Measurements from ENCODE around the gene MUSK. TPM values are rescaled to one million over a fixed set of nuclear protein-coding genes. Genes with fewer than 3 reads are reported as not detected.

Gene MUSK
- total RNA-seq, 1 experiment from 2014 or later: not detected

DNA sequence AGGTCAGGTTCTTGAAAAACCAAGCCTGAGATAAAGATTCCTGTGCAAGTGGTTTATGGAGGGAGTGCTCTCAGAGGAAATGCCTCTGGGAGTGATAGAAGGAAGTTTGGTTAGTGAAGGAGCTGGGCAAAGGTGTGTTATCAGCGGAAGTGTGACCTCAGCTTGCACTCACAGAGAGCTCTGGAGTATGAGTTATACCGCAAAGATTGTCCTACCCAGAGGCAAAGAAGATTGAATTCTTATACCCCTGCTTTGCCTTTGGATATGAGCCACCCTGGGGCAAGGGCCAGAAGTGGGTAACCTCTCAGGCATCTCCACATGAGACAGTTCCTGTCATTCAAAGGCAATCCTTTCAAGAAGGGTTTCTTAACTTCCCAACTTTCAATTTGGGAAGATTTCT lies 145.6 kb downstream of the MUSK start:
- peak; percentile 94 for ATAC-seq
- Histone ChIP-seq H3K9me2 (replicated peaks; ENCODE audit: low read length) (no peaks in the 10 kb centered on the region), H3K4me3 (ENCODE audit: low read length) (no peak overlapping the region), H2AFZ (ENCODE audit: low read length) (no peak overlapping the region), H3K36me3 (ENCODE audit: low read depth, low read length) (peaks cover 11% of the 10 kb centered on the region; the same call in 1 of the 2 replicates), H3K79me2 (ENCODE audit: low read length) (peaks cover 13% of the 10 kb centered on the region; the same call in 1 of the 2 replicates), H3K27me3 (ENCODE audit: low read length) (no peaks in the 10 kb centered on the region), H3K4me1 (ENCODE audit: insufficient read depth, low read length) (peaks cover 24% of the 10 kb centered on the region), H3K4me2 (ENCODE audit: low read length) (peak overlapping the region; percentile 19; the same call in 1 of the 2 replicates), H3K27ac (ENCODE audit: low read length) (peak overlapping the region; percentile 94), H3F3A (ENCODE audit: low read length, unreplicated experiment) (no peaks in the 10 kb centered on the region), H3K9me3 (ENCODE audit: low read length) (0 out of 2 replicates have a peak, but pooled peaks cover 7% of the 10 kb centered on the region), H3K9ac (ENCODE audit: low read length) (peak overlapping the region; percentile 45; the same call in 1 of the 2 replicates), H4K20me1 (ENCODE audit: low read length) (no peaks in the 10 kb centered on the region)
- no TSS peak for BruUV-seq (replicated peaks)
- intact Hi-C loops (cut with micrococcal nuclease): no loop called here
- DNase-seq: peak; percentile 94
- TF ChIP-seq EZH2 (IDR thresholded peaks at IDR 0.05; ENCODE audit: low read length, unreplicated experiment): no peak
- no peak for TF ChIP-seq EZH2phosphoT487 (IDR thresholded peaks at IDR 0.05; ENCODE audit: borderline replicate concordance, low read length)
- TF ChIP-seq, protein P1, sequence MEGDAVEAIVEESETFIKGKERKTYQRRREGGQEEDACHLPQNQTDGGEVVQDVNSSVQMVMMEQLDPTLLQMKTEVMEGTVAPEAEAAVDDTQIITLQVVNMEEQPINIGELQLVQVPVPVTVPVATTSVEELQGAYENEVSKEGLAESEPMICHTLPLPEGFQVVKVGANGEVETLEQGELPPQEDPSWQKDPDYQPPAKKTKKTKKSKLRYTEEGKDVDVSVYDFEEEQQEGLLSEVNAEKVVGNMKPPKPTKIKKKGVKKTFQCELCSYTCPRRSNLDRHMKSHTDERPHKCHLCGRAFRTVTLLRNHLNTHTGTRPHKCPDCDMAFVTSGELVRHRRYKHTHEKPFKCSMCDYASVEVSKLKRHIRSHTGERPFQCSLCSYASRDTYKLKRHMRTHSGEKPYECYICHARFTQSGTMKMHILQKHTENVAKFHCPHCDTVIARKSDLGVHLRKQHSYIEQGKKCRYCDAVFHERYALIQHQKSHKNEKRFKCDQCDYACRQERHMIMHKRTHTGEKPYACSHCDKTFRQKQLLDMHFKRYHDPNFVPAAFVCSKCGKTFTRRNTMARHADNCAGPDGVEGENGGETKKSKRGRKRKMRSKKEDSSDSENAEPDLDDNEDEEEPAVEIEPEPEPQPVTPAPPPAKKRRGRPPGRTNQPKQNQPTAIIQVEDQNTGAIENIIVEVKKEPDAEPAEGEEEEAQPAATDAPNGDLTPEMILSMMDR (conservative IDR thresholded peaks at IDR 0.05; ENCODE audit: low read depth, low read length): no peak
- ChIA-PET CTCF (no interaction called here), POLR2A (ENCODE audit: unreplicated experiment) (interaction anchor here (0.6 to 0.9 kb wide), 2 partner anchors 49 to 64 kb away, joined by 3 to 4 read pairs; no protein-coding TSS in a partner anchor)

DNA sequence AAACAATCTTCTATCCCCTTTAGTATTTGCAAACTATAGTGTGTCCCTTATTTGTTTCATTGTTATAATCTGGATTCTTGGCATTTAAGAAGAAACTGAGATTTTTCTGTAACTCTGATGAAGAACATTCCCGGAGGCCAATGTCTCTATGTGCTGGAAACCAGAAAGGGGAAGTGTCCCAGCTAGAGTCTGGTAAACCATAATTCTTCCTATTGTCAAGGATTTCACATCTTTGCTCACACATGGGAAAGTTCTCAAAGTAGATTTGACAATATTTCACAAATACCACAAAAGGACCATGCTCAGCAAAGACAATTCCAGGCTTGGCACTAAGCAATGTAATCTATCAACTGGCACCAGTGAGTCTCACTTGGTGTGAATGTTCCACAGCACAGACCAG lies 146.8 kb downstream of the MUSK start:
- Histone ChIP-seq H3K9ac (ENCODE audit: low read length) (no peak overlapping the region), H3K4me1 (ENCODE audit: insufficient read depth, low read length) (peaks cover 27% of the 10 kb centered on the region), H3K9me2 (replicated peaks; ENCODE audit: low read length) (no peaks in the 10 kb centered on the region), H3F3A (ENCODE audit: low read length, unreplicated experiment) (no peaks in the 10 kb centered on the region), H3K36me3 (ENCODE audit: low read depth, low read length) (peaks cover 11% of the 10 kb centered on the region; the same call in 1 of the 2 replicates), H3K79me2 (ENCODE audit: low read length) (peaks cover 13% of the 10 kb centered on the region; the same call in 1 of the 2 replicates), H3K27ac (ENCODE audit: low read length) (peak overlapping the region; percentile 94), H2AFZ (ENCODE audit: low read length) (no peak overlapping the region), H3K4me3 (ENCODE audit: low read length) (no peak overlapping the region), H3K4me2 (ENCODE audit: low read length) (no peak overlapping the region), H3K9me3 (ENCODE audit: low read length) (0 out of 2 replicates have a peak, but pooled peaks cover 7% of the 10 kb centered on the region), H3K27me3 (ENCODE audit: low read length) (no peaks in the 10 kb centered on the region), H4K20me1 (ENCODE audit: low read length) (no peaks in the 10 kb centered on the region)
- CTCF ChIA-PET: no interaction called here
- DNase-seq (no peak), ATAC-seq (no peak)
- POLR2A ChIA-PET (ENCODE audit: unreplicated experiment): no interaction called here
- intact Hi-C loops (cut with micrococcal nuclease): no loop called here
- TF ChIP-seq EZH2phosphoT487 (IDR thresholded peaks at IDR 0.05; ENCODE audit: borderline replicate concordance, low read length): no peak
- no peak for TF ChIP-seq EZH2 (IDR thresholded peaks at IDR 0.05; ENCODE audit: low read length, unreplicated experiment)
- TF ChIP-seq, protein P1 (conservative IDR thresholded peaks at IDR 0.05; ENCODE audit: low read depth, low read length): no peak
- no TSS peak for BruUV-seq (replicated peaks)

DNA sequence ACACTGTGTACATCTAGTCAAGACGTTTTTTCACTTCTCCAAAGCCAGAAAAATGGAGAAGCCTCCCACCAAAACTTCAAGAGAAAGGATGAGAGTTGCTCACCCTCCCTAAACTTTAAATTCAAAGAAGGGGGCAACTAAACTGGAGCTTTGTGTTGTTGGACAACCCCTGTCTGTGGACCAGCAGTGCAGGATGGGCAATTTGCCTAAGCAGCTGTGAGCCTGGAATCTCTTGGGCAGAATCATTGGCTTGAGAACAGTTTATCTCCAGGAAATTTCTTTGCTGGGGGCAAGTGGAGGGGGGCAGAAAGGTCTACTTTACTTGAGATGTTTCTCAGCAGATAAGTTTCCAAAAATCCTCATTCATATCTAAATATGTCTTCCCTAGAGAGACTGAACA lies 151.8 kb downstream of the MUSK start:
- H3K9me2 ChIP-seq (replicated peaks; ENCODE audit: low read length): no peaks in the 10 kb centered on the region

More for the DNA sequence above, 151.8 kb downstream of the MUSK start:
- no peaks in the 10 kb centered on the region for H3K9me3 ChIP-seq (ENCODE audit: low read length)
- H3K4me2 ChIP-seq (ENCODE audit: low read length): no peak overlapping the region
- H4K20me1 ChIP-seq (ENCODE audit: low read length): no peaks in the 10 kb centered on the region
- H2AFZ ChIP-seq (ENCODE audit: low read length): no peak overlapping the region
- no peak for ATAC-seq
- POLR2A ChIA-PET (ENCODE audit: unreplicated experiment): no interaction called here
- TF ChIP-seq EZH2 (IDR thresholded peaks at IDR 0.05; ENCODE audit: low read length, unreplicated experiment) (no peak), EZH2phosphoT487 (IDR thresholded peaks at IDR 0.05; ENCODE audit: borderline replicate concordance, low read length) (no peak)
- TF ChIP-seq, protein P1 (conservative IDR thresholded peaks at IDR 0.05; ENCODE audit: low read depth, low read length): no peak
- H3K27ac ChIP-seq (ENCODE audit: low read length): no peak overlapping the region
- BruUV-seq (replicated peaks): no TSS peak
- H3K79me2 ChIP-seq (ENCODE audit: low read length): no peaks in the 10 kb centered on the region
- no peak for DNase-seq
- H3K4me1 ChIP-seq (ENCODE audit: insufficient read depth, low read length): peaks cover 9% of the 10 kb centered on the region; the same call in 1 of the 2 replicates
- no peak overlapping the region for H3K4me3 ChIP-seq (ENCODE audit: low read length)
- H3K27me3 ChIP-seq (ENCODE audit: low read length): no peaks in the 10 kb centered on the region
- H3K9ac ChIP-seq (ENCODE audit: low read length): no peak overlapping the region
- no peaks in the 10 kb centered on the region for H3F3A ChIP-seq (ENCODE audit: low read length, unreplicated experiment)
- no peaks in the 10 kb centered on the region; the same call in 1 of the 2 replicates for H3K36me3 ChIP-seq (ENCODE audit: low read depth, low read length)
- intact Hi-C loops (cut with micrococcal nuclease): no loop called here
- CTCF ChIA-PET: no interaction called here

All from PC-3 (cell line).